ENCODE results near the gene GSC2.

Gene GSC2

GRCh38 chr22:19149991-19150390 lies at the start of gene GSC2:
Gene GSC2 (minus strand): TSS chr22:19150292. CDS start chr22:19150283, 9 bp downstream.
- no peak for DNase-seq

- no peak for DNase-seq
These were observed 49.4 kb upstream of the GSC2 start for GRCh38 chr22:19199479-19199878.

- no peak for DNase-seq
These were observed 48.1 kb upstream of the GSC2 start for GRCh38 chr22:19197997-19198865.

- DNase-seq: no peak
These were observed 46.9 kb upstream of the GSC2 start for GRCh38 chr22:19196841-19197612.

- DNase-seq: no peak
These were observed 46.0 kb upstream of the GSC2 start for GRCh38 chr22:19195796-19196731.

- DNase-seq: no peak
These were observed 44.9 kb upstream of the GSC2 start for GRCh38 chr22:19194766-19195536.

- DNase-seq: no peak
These were observed 43.8 kb upstream of the GSC2 start for GRCh38 chr22:19193879-19194278.

- no peak for DNase-seq
These were observed 37.8 kb upstream of the GSC2 start for GRCh38 chr22:19187716-19188563.

- DNase-seq: no peak
These were observed 34.3 kb upstream of the GSC2 start for GRCh38 chr22:19184276-19184997.

- no peak for DNase-seq
These were observed 33.1 kb upstream of the GSC2 start for GRCh38 chr22:19183216-19183615.

- no peak for DNase-seq
These were observed 32.5 kb upstream of the GSC2 start for GRCh38 chr22:19182472-19183157.

GRCh38 chr22:19181786-19182471 lies 31.8 kb upstream of the GSC2 start:
- DNase-seq: no peak

GRCh38 chr22:19180740-19181410 lies 30.8 kb upstream of the GSC2 start:
- DNase-seq: no peak

GRCh38 chr22:19180234-19180633 lies 30.1 kb upstream of the GSC2 start:
- no peak for DNase-seq

GRCh38 chr22:19179497-19180048 lies 29.5 kb upstream of the GSC2 start:
- peak; percentile 23 for DNase-seq

GRCh38 chr22:19178657-19179496 lies 28.8 kb upstream of the GSC2 start, which contains the start of gene SLC25A1:
Gene SLC25A1 (minus strand): TSS chr22:19178736. CDS start chr22:19178673, 63 bp downstream.
- DNase-seq: peak; percentile 61

- no peak for DNase-seq
These were observed 28.1 kb upstream of the GSC2 start for GRCh38 chr22:19178065-19178656.

All from NCI-H2029 (cell line).